ENCODE results near the gene TAF3.

Gene TAF3

GRCh38 chr10:7945469-7946187 lies 127.3 kb downstream of the TAF3 start:
- WGBS (ENCODE audit: extremely low coverage, insufficient coverage, insufficient read length), result no CpG with 5 or more reads among the region's 11 CpGs
- H3K4ac ChIP-seq (ENCODE audit: low read depth, low read length), result no peak overlapping the region
- H3K4me1 ChIP-seq (ENCODE audit: control insufficient read depth in 1 of 2, insufficient read depth in 2 of 2, low read length in 2 of 2), result peaks cover 0 to 4% of the 10 kb centered on the region in 2 experiments
- H2AK5ac ChIP-seq (ENCODE audit: low read length), result no peak overlapping the region
- no peaks in the 10 kb centered on the region for H3K79me1 ChIP-seq (ENCODE audit: low read length)
- no peak overlapping the region for H4K12ac ChIP-seq (ENCODE audit: low read depth, low read length)
- H3K14ac ChIP-seq (ENCODE audit: low read length), result no peak overlapping the region
- no peak overlapping the region for H2AFZ ChIP-seq (ENCODE audit: insufficient read depth, low read length, poor library complexity)
- H3K4me2 ChIP-seq (ENCODE audit: low read length), result no peak overlapping the region
- DNase-seq, result no peak
- H2BK5ac ChIP-seq (ENCODE audit: low read depth, low read length, poor library complexity), result no peak overlapping the region
- no peak overlapping the region for H2BK12ac ChIP-seq (ENCODE audit: low read length)
- no peaks in the 10 kb centered on the region for H3K9me3 ChIP-seq (ENCODE audit: insufficient read depth, low read depth, low read length)
- H3K4me3 ChIP-seq (ENCODE audit: low read depth, low read length), result no peak overlapping the region
- H2BK120ac ChIP-seq (ENCODE audit: insufficient read depth, low read length, poor library complexity), result no peak overlapping the region
- H4K8ac ChIP-seq (ENCODE audit: low read depth, low read length), result no peak overlapping the region
- H3K23ac ChIP-seq (ENCODE audit: low read length), result no peak overlapping the region
- H3K27ac ChIP-seq (ENCODE audit: low read depth, low read length), result no peak overlapping the region
- H3K18ac ChIP-seq (ENCODE audit: low read length), result no peak overlapping the region
- H3K9ac ChIP-seq (ENCODE audit: low read length), result no peak overlapping the region
- no peak overlapping the region for H4K91ac ChIP-seq (ENCODE audit: low read depth, low read length)
- no peaks in the 10 kb centered on the region for H3K27me3 ChIP-seq (ENCODE audit: insufficient read depth, low read length)
- H3K36me3 ChIP-seq (ENCODE audit: control insufficient read depth in 1 of 2, insufficient read depth in 2 of 2, low read length in 2 of 2), result no peaks in the 10 kb centered on the region
- no peaks in the 10 kb centered on the region for H3K79me2 ChIP-seq (ENCODE audit: control insufficient read depth, insufficient read depth, low read length, poor library complexity)

GRCh38 chr10:7948371-7949000 lies 130.2 kb downstream of the TAF3 start:
- Histone ChIP-seq H3K4me1 (ENCODE audit: control insufficient read depth in 1 of 2, insufficient read depth in 2 of 2, low read length in 2 of 2) (no peaks in the 10 kb centered on the region), H4K12ac (ENCODE audit: low read depth, low read length) (no peak overlapping the region), H3K4ac (ENCODE audit: low read depth, low read length) (no peak overlapping the region), H3K9me3 (ENCODE audit: insufficient read depth, low read depth, low read length) (no peaks in the 10 kb centered on the region), H3K18ac (ENCODE audit: low read length) (no peak overlapping the region), H3K27me3 (ENCODE audit: insufficient read depth, low read length) (no peaks in the 10 kb centered on the region), H3K9ac (ENCODE audit: low read length) (no peak overlapping the region), H3K79me2 (ENCODE audit: control insufficient read depth, insufficient read depth, low read length, poor library complexity) (no peaks in the 10 kb centered on the region), H4K8ac (ENCODE audit: low read depth, low read length) (no peak overlapping the region), H4K91ac (ENCODE audit: low read depth, low read length) (no peak overlapping the region), H2AK5ac (ENCODE audit: low read length) (no peak overlapping the region), H3K23ac (ENCODE audit: low read length) (no peak overlapping the region), H3K4me2 (ENCODE audit: low read length) (no peak overlapping the region), H2BK5ac (ENCODE audit: low read depth, low read length, poor library complexity) (no peak overlapping the region), H2BK12ac (ENCODE audit: low read length) (no peak overlapping the region), H3K79me1 (ENCODE audit: low read length) (no peaks in the 10 kb centered on the region), H2AFZ (ENCODE audit: insufficient read depth, low read length, poor library complexity) (no peak overlapping the region), H2BK120ac (ENCODE audit: insufficient read depth, low read length, poor library complexity) (no peak overlapping the region), H3K27ac (ENCODE audit: low read depth, low read length) (no peak overlapping the region), H3K4me3 (ENCODE audit: low read depth, low read length) (no peak overlapping the region), H3K36me3 (ENCODE audit: control insufficient read depth in 1 of 2, insufficient read depth in 2 of 2, low read length in 2 of 2) (peaks cover 0 to 1% of the 10 kb centered on the region in 2 experiments), H3K14ac (ENCODE audit: low read length) (no peak overlapping the region)
- no CpG with 5 or more reads among the region's 6 CpGs for WGBS (ENCODE audit: extremely low coverage, insufficient coverage, insufficient read length)
- DNase-seq, result no peak

GRCh38 chr10:7950981-7951847 lies 132.9 kb downstream of the TAF3 start:
- Histone ChIP-seq H3K23ac (ENCODE audit: low read length) (no peak overlapping the region), H3K4me3 (ENCODE audit: low read depth, low read length) (no peak overlapping the region), H3K14ac (ENCODE audit: low read length) (no peak overlapping the region), H3K4me2 (ENCODE audit: low read length) (no peak overlapping the region), H4K91ac (ENCODE audit: low read depth, low read length) (no peak overlapping the region), H3K9ac (ENCODE audit: low read length) (no peak overlapping the region), H3K79me1 (ENCODE audit: low read length) (no peaks in the 10 kb centered on the region), H3K9me3 (ENCODE audit: insufficient read depth, low read depth, low read length) (no peaks in the 10 kb centered on the region), H2AFZ (ENCODE audit: insufficient read depth, low read length, poor library complexity) (no peak overlapping the region), H2AK5ac (ENCODE audit: low read length) (no peak overlapping the region), H4K12ac (ENCODE audit: low read depth, low read length) (no peak overlapping the region), H3K27me3 (ENCODE audit: insufficient read depth, low read length) (no peaks in the 10 kb centered on the region), H3K27ac (ENCODE audit: low read depth, low read length) (no peak overlapping the region), H2BK5ac (ENCODE audit: low read depth, low read length, poor library complexity) (no peak overlapping the region), H3K36me3 (ENCODE audit: control insufficient read depth in 1 of 2, insufficient read depth in 2 of 2, low read length in 2 of 2) (peaks cover 0 to 2% of the 10 kb centered on the region in 2 experiments), H3K18ac (ENCODE audit: low read length) (no peak overlapping the region), H2BK120ac (ENCODE audit: insufficient read depth, low read length, poor library complexity) (no peak overlapping the region), H3K4me1 (ENCODE audit: control insufficient read depth in 1 of 2, insufficient read depth in 2 of 2, low read length in 2 of 2) (no peaks in the 10 kb centered on the region), H3K4ac (ENCODE audit: low read depth, low read length) (no peak overlapping the region), H3K79me2 (ENCODE audit: control insufficient read depth, insufficient read depth, low read length, poor library complexity) (no peaks in the 10 kb centered on the region), H2BK12ac (ENCODE audit: low read length) (no peak overlapping the region), H4K8ac (ENCODE audit: low read depth, low read length) (no peak overlapping the region)
- DNase-seq, result peak in 1 of 2 donors; percentile 35
- no CpG with 5 or more reads among the region's 9 CpGs for WGBS (ENCODE audit: extremely low coverage, insufficient coverage, insufficient read length)

GRCh38 chr10:7952266-7952665 lies 134.0 kb downstream of the TAF3 start:
- H4K12ac ChIP-seq (ENCODE audit: low read depth, low read length), result no peak overlapping the region
- no peak overlapping the region for H3K14ac ChIP-seq (ENCODE audit: low read length)
- no peaks in the 10 kb centered on the region for H3K9me3 ChIP-seq (ENCODE audit: insufficient read depth, low read depth, low read length)
- H2AK5ac ChIP-seq (ENCODE audit: low read length), result no peak overlapping the region
- no peak overlapping the region for H3K18ac ChIP-seq (ENCODE audit: low read length)
- H3K4ac ChIP-seq (ENCODE audit: low read depth, low read length), result no peak overlapping the region
- no peak overlapping the region for H4K91ac ChIP-seq (ENCODE audit: low read depth, low read length)
- no peaks in the 10 kb centered on the region for H3K79me1 ChIP-seq (ENCODE audit: low read length)
- H3K4me1 ChIP-seq (ENCODE audit: control insufficient read depth in 1 of 2, insufficient read depth in 2 of 2, low read length in 2 of 2), result no peaks in the 10 kb centered on the region
- H3K4me2 ChIP-seq (ENCODE audit: low read length), result no peak overlapping the region
- no peaks in the 10 kb centered on the region for H3K27me3 ChIP-seq (ENCODE audit: insufficient read depth, low read length)
- H2BK120ac ChIP-seq (ENCODE audit: insufficient read depth, low read length, poor library complexity), result no peak overlapping the region
- no peak overlapping the region for H4K8ac ChIP-seq (ENCODE audit: low read depth, low read length)
- H3K23ac ChIP-seq (ENCODE audit: low read length), result no peak overlapping the region
- no CpG with 5 or more reads among the region's 3 CpGs for WGBS (ENCODE audit: extremely low coverage, insufficient coverage, insufficient read length)
- no peak overlapping the region for H2BK5ac ChIP-seq (ENCODE audit: low read depth, low read length, poor library complexity)
- no peak overlapping the region for H2AFZ ChIP-seq (ENCODE audit: insufficient read depth, low read length, poor library complexity)
- peaks cover 0 to 2% of the 10 kb centered on the region in 2 experiments for H3K36me3 ChIP-seq (ENCODE audit: control insufficient read depth in 1 of 2, insufficient read depth in 2 of 2, low read length in 2 of 2)
- H2BK12ac ChIP-seq (ENCODE audit: low read length), result no peak overlapping the region
- H3K79me2 ChIP-seq (ENCODE audit: control insufficient read depth, insufficient read depth, low read length, poor library complexity), result no peaks in the 10 kb centered on the region
- DNase-seq, result no peak
- no peak overlapping the region for H3K4me3 ChIP-seq (ENCODE audit: low read depth, low read length)
- H3K27ac ChIP-seq (ENCODE audit: low read depth, low read length), result no peak overlapping the region
- H3K9ac ChIP-seq (ENCODE audit: low read length), result no peak overlapping the region
